ENCODE results near the gene ADGRB3.

DNA sequence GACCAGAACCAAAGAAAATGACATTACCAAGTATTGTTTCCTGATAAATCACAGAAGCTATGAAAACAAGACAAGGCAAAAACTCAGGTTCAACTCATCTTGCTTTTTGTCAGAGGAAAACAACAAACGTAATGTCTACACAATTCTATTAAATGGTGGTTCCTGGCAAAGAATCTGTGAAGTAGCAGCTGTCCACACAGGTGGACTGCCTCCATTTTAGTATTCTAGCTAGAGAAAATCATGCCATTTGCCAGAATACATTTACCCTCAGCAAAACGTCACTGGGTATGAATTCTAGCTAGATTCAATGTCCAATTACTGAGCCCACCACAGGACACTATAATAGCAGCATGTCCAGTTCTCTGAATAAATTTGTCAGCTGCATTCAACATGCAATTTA lies 125.4 kb downstream of the ADGRB3 start:
- TF ChIP-seq RAD21 (IDR thresholded peaks at IDR 0.05; ENCODE audit: low read length) (no peak), RCOR1 (IDR thresholded peaks at IDR 0.05; ENCODE audit: low read length) (no peak), CHD2 (IDR thresholded peaks at IDR 0.05; ENCODE audit: low read length, partially characterized antibody) (no peak)
